Measurements from ENCODE around the gene PDE1C.

Gene PDE1C

DNA sequence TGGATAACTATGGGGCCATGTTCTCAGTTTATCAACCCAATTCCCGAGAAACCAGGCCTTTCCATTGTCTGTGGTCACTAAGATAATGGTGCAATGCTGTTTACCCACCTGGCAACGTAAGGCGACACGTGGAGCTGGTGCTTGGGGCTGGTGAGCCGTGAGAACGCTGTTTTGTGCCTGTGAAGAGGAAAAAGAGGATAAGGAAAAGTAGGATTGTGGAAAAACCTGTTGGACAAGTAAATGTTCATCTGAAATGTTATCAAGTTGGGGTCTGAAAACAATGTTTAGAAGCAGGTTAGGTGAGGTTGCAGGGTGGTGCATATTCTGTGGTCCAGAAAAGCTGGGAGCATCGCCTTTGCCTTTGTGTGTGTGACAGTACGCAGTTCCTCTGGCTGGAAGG is 294.7 kb downstream of the PDE1C start:
- no peak for DNase-seq (ENCODE audit: low spot score)

DNA sequence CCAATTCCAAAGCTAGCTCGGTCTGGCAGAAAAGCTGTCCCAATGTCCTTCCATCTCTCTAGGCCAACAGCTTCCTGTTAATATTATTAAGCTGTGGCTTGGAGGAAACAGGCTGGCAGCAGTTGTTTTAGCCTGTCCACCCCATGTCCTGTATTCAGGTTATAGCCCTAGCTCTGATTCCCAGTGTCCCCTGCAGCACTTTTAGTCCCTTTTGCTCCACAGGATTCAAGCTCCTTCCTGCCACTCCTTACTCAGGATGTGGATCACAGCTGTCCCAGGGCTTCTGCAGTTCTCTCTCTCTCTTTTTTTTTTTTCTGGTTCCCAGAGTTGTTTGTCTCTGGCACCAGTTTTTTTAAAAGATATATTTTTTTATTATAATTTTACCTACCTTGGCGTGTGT is 298.0 kb downstream of the PDE1C start:
- DNase-seq (ENCODE audit: low spot score), result no peak

DNA sequence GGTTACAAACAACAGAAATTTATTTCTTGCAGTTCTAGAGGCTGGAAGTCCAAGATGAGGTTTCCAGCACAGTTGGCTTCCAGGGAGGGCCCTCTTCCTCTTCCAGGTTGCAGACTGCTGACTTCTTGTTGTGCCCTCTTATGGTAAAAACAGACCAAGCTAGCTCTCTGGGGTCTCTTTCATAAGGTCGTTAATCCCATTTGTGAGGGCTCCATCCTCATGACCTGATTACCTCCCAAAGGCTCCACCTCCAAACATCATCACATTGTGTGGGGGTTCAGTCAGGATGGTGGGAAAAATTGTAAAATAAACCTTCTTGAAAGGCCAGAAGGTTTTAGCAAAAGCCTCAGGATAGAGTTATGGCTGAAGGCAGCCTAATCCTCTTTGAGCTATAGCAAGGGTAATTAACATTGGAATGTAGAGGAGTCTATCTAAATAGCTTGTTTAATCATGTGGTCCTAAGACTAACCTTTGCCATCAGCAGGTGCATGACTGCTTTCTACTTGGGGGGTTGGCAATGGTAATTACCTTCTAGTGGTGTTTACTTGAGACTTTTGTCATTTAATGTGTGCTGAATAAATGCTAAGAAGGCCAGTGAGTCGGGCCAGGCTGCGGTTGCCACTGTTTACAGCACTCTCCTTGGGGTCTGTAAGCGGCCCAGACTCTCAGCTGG is 302.4 kb downstream of the PDE1C start:
- DNase-seq (ENCODE audit: low spot score), result no peak

DNA sequence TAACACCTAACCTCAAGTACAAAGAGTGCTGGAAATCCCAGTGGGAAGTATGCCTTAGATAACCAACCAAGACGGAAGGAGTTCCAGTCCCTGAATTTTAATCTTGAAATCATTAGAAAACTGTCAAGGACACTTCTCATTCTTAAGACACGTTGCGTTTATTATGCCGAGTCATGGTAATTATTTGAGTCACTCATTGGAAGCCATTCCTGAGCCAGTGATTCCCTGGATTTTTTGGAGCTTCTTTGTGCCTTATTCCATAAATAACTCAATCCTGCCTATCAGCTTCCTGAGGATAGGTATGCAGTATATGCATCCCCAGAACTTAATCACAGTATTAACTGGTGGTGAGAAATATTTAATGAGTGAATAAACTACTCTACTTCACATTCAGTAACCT is 305.7 kb downstream of the PDE1C start:
- no peak for DNase-seq (ENCODE audit: low spot score)

DNA sequence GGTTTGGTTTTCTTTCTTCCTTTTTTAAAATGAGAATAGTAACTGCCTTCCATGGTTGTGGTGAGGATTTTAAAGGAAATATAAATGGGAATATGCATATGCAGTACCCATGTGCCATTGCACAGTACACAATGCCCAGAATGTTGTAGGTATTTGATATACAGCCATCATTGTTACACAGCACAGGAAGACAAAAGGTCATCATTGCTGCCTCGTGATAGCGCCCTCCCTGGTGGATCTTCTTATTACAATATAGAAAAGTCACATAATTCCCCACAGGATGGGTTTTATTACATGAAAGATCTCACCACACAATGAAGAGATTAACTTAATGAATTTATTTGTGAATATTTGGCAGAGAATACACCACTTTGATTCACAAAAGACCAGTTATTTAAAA is 306.7 kb downstream of the PDE1C start:
- no peak for DNase-seq (ENCODE audit: low spot score)

DNA sequence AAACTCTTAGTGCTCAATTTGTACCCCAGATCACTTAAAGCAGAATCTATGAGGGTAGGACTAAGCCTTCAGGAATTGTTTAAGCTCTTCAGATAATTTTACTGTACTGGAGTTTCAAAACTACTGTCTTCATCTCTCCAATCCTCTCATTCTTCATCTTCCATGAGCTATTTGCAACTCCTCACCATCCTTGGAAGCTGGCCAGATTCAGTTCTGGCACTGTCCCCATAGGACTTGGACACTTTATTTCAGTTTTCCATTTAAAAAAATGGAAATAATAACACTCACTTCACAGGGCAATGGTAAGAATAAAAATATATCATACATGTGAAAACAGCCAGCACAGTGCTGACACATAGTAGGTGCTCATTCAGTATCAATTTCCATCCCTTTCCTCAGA is 308.6 kb downstream of the PDE1C start:
- DNase-seq (ENCODE audit: low spot score), result no peak

DNA sequence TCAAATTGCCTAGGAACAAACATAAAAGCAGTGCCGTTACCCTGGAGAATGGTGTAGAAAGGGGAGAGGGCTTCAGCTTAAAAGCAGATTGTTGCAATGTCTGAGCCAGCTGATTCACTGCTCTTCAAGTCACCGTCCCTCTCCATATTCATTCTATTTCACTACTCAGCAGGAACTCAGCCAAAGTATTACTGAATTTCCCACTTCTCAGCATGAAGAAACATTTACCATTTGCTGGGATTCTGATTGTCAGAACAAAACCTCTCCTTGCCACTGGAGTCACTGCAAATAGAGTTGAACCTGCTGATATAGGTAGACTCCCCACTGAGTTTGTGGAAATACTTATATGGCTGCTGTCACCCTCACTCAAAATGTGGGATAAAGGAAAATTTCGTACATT is 311.5 kb downstream of the PDE1C start:
- DNase-seq (ENCODE audit: low spot score), result no peak

DNA sequence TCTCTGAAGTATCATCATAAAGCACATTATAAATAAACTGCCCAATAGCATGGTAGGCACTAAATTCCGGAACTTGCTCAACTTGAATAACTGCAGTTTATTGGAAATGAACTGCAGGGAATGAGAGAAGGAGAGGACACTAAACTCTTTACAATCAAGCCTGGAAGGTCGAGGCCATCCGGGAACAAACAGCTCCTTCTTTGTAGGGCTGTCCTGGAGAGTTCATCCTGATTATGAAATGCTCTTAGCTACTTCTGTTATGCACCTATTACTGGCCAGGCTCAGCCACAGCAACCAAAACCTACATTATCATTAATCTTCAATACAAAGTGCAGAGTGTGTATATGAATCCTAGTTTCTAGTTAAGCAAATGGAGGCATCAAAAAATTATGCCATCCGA is 318.5 kb downstream of the PDE1C start:
- no peak for DNase-seq (ENCODE audit: low spot score)

DNA sequence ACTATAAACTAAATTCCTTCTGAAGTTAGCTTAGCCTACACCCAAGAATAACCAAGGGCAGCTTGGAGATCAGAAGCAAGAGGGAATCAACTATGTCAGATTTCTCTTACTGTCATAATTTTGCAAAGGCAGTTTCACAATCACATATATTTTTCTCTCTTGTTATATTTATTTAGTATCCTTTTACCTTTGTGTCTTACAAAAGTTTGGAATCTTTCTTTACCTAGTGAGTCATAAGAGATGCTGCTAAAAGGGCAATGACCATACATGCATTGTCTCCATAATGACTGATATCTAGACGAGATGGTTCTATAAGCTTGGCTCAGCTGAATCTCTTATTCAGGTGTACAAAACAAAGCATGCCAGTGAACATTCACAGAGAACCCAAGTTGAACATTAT is 322.1 kb downstream of the PDE1C start:
- no peak for DNase-seq (ENCODE audit: low spot score)

DNA sequence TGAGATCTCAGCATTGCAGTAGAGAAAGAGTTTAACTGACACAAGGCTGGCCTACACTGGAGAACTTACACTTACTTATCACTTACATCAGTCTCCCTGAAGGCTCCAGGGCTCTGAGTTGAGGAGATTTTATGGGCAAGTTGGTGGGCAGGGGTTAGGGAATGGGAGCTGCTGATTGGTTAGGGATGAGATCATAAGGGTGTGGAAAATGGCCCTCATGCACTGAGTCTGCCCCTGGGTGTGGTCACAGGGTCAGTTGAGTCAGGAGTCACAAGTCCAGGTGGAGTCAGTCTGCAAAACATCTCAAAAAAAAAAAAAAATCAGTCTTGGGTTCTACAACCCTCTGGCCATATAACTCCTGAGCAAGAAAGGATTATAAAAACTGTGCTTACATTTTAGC is 322.7 kb downstream of the PDE1C start:
- no peak for DNase-seq (ENCODE audit: low spot score)

DNA sequence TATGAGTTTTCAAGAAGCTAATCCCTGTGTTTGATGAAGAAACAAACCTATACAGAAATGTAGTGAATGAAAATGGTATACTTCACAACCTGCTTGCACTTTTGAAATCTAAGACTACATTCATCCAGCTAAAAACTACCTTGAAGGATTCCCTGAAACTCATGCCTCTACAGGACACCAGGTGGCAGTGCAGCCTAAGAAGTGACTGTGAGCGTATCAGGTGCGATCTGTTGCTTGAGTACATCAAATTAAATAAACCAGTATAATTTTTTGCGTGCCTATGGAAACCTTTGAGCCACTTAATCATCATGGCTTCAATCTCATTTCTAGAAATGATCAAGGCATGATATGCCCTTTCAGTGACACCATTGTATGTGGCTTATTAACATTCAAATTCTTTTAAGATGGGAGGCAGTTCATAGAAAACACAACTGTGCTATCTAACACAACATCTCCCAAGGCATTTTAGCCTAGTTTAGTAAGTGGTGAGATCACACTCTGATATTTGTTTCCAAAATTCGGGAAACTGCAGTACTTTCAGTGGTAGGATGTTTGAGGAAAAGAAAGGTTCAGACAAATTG is 325.8 kb downstream of the PDE1C start:
- peak; percentile 83 for DNase-seq (ENCODE audit: low spot score)

DNA sequence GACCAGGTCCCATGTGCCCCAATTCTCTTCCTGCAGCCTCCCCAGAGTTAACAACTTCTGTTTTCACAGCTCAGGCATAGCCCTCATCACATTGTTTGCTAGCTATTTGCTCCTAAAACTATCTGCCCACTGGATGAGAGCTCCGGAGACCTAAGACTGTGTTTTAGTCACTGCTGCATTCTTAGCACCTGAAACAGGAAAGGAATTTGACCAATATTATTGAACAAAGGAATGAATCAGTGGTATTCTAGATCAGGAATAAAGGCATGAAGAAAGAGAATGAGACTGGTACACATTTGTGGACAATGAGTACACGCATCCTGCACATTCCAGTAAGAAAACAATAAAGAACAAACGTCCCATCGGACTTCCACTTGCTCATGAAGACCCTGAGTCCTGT is 328.4 kb downstream of the PDE1C start:
- DNase-seq (ENCODE audit: low spot score), result no peak

DNA sequence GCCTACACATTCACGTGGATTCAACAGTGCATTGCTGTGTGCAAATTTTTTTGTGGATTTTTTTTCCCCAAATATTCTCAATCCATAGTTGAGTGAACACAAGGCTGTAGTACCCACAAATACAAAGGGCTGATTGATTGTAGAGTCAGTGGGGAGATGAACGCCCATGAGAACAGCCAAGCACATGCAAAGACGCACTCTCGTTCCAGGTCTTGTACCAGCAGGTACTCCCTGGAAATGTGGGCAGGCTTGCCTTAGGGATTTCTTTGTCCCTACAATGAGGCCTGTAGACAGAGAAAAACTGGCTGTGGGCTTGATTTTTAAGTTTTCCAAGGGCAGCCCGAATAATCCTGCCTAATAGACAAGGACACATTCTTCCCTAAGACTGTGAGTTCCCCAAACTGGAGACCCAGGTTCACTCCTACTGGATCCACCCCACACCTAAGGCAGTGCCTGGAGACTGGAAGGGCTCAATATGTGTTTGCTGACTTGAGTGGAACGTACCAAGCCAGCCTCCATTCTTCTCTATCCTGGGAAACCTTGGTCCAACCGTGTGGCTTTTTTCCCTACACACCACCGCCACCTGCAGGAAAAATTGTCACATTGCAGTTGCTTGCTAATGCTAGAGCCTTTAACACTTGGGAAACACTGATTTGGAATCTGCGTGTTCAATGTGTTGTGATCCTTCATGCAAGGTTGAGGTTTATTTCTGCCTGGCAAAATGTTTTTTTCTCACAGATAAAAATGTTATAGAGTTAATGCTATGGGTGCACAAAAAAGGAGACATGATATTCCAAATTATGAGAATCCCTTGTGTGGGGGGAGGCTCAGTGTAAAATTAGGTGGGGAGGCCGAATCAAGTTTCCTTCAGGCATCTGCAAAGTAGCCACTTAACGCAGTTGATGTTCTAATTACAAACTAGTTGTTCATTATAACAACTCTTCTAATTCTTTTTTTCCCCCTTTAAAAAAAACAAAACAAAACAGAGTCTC is 333.9 kb downstream of the PDE1C start:
- peak; percentile 84 for DNase-seq (ENCODE audit: low spot score)

DNA sequence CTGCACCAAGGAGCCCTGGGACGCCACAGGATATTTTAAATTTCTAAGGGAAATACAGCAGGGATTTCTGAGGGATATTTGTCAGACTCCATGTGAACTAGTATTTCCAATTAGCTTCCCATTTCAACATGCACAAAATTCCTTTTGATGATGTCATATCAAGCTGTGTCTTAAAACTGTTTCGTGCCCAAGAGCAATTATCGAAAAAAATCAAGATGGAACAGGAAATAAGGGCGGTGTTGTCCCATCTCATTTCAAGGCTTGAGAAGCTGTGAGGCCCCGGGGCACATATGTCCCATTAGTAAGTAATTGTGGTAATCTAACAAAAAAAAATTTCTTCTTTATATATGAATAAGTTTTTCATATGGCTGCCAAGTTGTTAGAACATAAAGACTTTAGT is 335.8 kb downstream of the PDE1C start:
- no peak for DNase-seq (ENCODE audit: low spot score)

DNA sequence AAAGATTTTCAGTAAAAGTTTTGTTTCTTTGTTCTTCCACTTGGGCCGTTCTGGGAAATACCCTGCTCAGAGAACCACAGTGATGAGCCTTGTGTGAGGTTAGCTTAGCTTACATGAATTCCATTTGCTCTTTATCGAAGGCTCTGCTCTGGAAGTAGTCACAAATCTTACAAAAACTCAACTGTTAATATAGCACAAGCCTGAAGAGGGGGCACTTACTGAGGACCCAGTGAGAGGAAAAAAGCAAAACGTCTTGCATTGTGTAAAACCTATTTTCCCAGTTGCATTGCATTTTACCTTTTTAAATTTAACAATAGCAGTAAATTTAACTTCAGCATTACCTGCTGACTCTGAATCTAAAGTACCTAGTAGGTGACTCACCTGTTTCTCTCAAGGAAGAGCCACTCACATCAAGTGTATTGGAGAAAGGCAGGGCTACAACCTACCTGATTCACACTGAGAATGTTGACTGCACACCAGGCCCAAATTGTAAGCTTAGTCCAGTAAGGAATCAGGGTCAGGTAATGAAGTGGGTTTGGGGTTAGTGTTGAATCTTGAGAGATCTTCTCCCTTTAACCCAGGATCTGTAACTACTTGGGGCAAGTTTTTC is 340.9 kb downstream of the PDE1C start:
- no peak for DNase-seq (ENCODE audit: low spot score)

DNA sequence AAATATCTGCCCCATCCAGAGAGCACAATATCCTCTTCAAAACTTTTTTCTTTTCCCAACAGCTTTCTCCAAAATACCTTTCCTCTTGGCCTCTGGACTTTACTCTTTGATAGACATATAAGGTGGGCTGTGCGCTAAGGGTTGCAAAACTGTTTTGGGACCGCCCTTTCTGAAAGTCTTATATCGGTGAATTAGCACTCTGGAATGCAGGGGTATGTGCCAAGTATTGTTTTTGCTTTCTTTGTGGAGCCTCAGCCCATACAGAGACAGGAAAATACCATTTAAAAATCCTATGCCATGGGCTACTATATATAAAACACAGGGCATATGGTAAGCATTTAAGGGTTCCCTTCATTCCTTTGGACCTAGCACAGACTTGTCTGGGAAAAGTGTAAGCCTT is 345.5 kb downstream of the PDE1C start:
- no peak for DNase-seq (ENCODE audit: low spot score)

DNA sequence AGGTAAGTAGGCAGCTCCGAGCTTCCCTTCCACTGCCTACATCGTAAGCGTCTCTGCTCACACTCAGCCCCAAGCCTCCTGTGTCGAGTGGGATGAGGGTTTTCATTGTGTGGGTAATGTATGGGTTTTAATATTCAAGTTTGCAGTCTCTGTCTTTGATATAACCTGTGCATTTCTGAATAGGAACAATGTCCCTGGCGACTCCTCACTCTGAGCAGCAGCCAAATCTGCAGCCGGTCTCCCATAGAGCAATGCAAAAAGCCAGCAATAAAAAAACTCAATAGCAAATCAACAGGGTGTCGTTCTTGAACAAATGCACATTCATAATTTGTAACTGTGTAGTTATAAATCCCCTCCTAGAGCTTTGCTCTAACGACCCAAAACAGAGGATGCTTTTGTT is 349.8 kb downstream of the PDE1C start:
- no peak for DNase-seq (ENCODE audit: low spot score)

DNA sequence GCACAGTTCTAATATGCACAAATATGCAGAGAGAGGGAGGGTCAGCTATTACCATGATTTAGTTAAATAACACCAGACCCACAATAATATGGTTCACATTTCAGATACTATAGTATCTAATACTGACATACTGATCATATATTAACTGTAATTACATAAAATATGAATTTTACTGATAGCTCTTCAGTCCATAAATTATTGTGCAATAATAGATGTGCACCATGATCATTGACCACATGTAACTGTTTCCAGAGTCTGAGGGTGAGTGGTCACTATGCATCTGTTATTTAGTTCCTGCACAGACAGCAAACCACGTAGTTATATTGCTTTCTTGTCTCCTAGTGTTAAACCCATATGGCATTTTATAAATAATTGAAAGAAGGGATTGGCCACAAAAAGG is 353.9 kb downstream of the PDE1C start:
- DNase-seq (ENCODE audit: low spot score), result no peak

DNA sequence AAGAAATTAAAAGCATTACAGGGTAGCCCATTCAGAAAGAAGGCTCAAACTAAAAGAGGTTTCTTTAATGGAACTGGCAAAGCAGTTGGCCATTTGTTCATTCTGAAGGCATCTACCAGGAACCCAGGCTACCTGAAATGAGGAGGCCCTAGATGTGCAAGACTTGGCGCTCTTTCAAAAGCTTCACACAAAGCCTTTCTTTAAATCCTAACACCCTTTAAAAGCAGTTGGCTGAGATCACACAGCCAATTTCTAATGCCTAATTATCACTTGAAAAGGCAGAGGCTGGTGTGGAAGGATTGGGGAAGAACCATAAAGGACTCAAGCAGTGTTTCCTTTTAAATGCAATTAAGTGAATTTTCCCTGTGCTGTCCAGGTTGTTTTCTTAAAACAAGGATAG is 360.0 kb downstream of the PDE1C start:
- no peak for DNase-seq (ENCODE audit: low spot score)

DNA sequence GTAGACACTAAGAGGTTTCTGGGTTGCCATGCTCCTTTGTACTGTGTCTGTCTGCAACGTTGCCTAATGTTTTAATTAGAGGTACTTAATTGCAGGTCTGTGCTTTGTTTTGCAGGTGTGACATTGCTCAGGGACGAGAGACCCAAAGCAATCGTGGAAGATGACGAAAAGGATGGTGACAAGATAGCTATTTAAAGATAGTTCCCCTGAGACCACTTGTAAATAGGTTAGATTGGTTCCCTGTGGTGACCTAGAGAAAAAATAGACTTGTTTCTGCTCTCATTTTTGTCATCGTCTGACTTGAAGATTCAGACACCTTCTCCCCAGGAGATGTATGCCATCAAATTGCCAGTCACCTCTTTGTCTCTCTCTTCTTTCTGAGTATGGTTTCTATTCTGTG is 363.1 kb downstream of the PDE1C start:
- no peak for DNase-seq (ENCODE audit: low spot score)

DNA sequence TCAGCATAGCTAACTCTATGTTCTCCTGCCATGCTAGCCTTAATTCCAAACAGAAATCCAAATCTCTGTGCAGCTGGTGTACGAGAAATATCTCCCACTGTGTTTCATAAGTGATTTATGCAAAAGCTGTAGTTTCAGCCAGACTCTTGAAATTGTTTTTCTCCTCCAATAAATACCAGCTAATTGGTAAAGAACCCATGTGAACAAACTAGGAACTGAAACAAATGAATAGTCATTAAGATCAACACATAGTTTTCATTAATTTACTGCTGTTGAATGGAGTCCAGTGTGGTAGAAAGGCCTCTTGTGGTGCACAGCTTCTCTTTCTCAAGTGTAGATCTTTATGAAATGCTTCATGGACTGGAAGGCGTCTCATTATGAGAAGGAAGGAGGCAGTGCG is 364.8 kb downstream of the PDE1C start:
- DNase-seq (ENCODE audit: low spot score), result no peak

DNA sequence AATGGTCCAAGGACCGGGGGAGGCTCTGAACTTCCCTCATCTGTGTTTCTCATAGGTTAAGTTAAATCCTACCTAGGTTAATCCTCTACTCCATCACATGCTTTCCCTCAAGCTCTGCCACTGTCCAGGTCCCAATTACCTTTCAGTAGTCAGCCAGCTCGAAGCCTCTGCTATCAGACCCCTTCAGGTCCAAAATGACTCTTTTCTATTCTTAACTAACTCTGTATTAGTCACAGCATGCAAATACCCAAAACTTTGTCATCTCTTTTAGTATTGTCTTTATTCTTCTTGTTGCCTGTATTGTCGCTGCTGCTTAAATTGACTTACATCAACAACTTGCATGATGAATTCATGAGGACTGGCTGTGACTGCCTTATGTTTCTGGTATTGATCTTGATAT is 367.9 kb downstream of the PDE1C start:
- DNase-seq (ENCODE audit: low spot score), result no peak

Data from cerebellar cortex (tissue), 1 donor.